ENCODE measurements around the gene ZC3H15.

GRCh38 chr2:186551323-186552050, 65.4 kb downstream of the ZC3H15 start:
- TF ChIP-seq, protein P1, sequence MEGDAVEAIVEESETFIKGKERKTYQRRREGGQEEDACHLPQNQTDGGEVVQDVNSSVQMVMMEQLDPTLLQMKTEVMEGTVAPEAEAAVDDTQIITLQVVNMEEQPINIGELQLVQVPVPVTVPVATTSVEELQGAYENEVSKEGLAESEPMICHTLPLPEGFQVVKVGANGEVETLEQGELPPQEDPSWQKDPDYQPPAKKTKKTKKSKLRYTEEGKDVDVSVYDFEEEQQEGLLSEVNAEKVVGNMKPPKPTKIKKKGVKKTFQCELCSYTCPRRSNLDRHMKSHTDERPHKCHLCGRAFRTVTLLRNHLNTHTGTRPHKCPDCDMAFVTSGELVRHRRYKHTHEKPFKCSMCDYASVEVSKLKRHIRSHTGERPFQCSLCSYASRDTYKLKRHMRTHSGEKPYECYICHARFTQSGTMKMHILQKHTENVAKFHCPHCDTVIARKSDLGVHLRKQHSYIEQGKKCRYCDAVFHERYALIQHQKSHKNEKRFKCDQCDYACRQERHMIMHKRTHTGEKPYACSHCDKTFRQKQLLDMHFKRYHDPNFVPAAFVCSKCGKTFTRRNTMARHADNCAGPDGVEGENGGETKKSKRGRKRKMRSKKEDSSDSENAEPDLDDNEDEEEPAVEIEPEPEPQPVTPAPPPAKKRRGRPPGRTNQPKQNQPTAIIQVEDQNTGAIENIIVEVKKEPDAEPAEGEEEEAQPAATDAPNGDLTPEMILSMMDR (IDR thresholded peaks at IDR 0.05; ENCODE audit: low read depth, low read length, poor library complexity, severe bottlenecking) = no peak
- no peak for TF ChIP-seq EZH2phosphoT487 (IDR thresholded peaks at IDR 0.05; ENCODE audit: borderline replicate concordance, low read length)
